HCT116 (cell line): ENCODE measurements around the gene B3GNT5. TPM values are rescaled to one million over a fixed set of nuclear protein-coding genes. Genes with fewer than 3 reads are reported as not detected.

Source experiments
- ATAC-seq: fragments of 200-7000 bp; cut with Tn5 transposase; 2 replicates; pipeline ENCODE4 v1.9.1; 2020; ENCODE audit warnings: mild to moderate bottlenecking, moderate library complexity
- BruUV-seq: library from RNA; stranded (reverse); fragments of 400-500 nt; replicated peaks from 2 replicates; lab custom pipeline; 2021; lab: Mats Ljungman, UMichigan
- CTCF ChIA-PET: fragments of 300-600 bp; sonication (Branson Sonifier 250); formaldehyde crosslinking; loops from one replicate; lab custom pipeline; 2021; ENCODE audit warnings: antibody characterized with exemption; lab: Charles Lee
- POLR2A ChIA-PET: fragments of 300-600, 350-600 bp; sonication (Branson Sonifier 250); formaldehyde crosslinking; loops from one replicate; lab custom pipeline; 2021; ENCODE audit warnings: antibody characterized with exemption; lab: Charles Lee
- RAD21 ChIA-PET, 2 experiments: fragments of 300-600 bp; sonication (Branson Sonifier 250); formaldehyde crosslinking; loops; one replicate each; lab custom pipeline; 2023; ENCODE audit warnings: low total read pairs in 2 of 2; ENCODE audit not compliant: uncharacterized antibody in 2 of 2, unreplicated experiment in 2 of 2, low non-redundant PET in 1 of 2; lab: Charles Lee
- DNase-seq: peaks from one replicate; pipeline ENCODE4 v3.0.0-alpha.2; 2010; ENCODE audit warnings: low read depth, low spot score
- H2AFZ ChIP-seq: fragments of 200-600 bp; shearing (Covaris generic), sonication (generic); 2 replicates; pipeline ENCODE4 v1.6.1; 2017; ENCODE audit warnings: low read depth, mixed run types, mixed read lengths, antibody characterized with exemption, low read length; ENCODE audit not compliant: poor library complexity, severe bottlenecking
- H3K27ac ChIP-seq: 2 replicates; pipeline ENCODE4 v1.5.1; 2012; ENCODE audit warnings: low read depth, low read length
- H3K27me3 ChIP-seq: fragments of 200-600 bp; sonication (generic); 2 replicates; pipeline ENCODE4 v1.6.1; 2016; ENCODE audit warnings: mixed run types, low read length, mixed read lengths; ENCODE audit not compliant: insufficient read depth
- H3K36me3 ChIP-seq, 2 experiments: fragments of 200-500 bp in 1 of 2; fragments of 200-600 bp in 1 of 2; sonication (Bioruptor generic) in 1 of 2; sonication (generic) in 1 of 2; 2 replicates each; pipeline versions ENCODE4 v1.5.1 to v1.6.1; 2014 to 2016; ENCODE audit warnings: low read length in 2 of 2, inconsistent platforms in 1 of 2, mixed read lengths in 1 of 2, mixed run types in 1 of 2; ENCODE audit not compliant: insufficient read depth in 2 of 2, control insufficient read depth in 1 of 2
- H3K4me1 ChIP-seq, 2 experiments: fragments of 200-600 bp in 1 of 2; sonication (generic) in 1 of 2; 2 replicates each; pipeline versions ENCODE4 v1.5.1 to v1.6.1; 2012 to 2017; ENCODE audit warnings: low read length in 2 of 2, inconsistent platforms in 1 of 2, mild to moderate bottlenecking in 1 of 2, mixed read lengths in 1 of 2, mixed run types in 1 of 2, moderate library complexity in 1 of 2; ENCODE audit not compliant: insufficient read depth in 2 of 2, control insufficient read depth in 1 of 2
- H3K4me2 ChIP-seq: fragments of 200-600 bp; sonication (generic); 2 replicates; pipeline ENCODE4 v1.6.1; 2017; ENCODE audit warnings: mixed run types, low read length, mixed read lengths
- H3K4me3 ChIP-seq, 2 experiments: fragments of 200-600 bp in 1 of 2; sonication (generic) in 1 of 2; replicated peaks in 1 of 2; 2 replicates each; pipeline ENCODE4 v1.5.1; 2011 to 2016; ENCODE audit warnings: low read length in 2 of 2, control low read depth in 1 of 2, low read depth in 1 of 2, mild to moderate bottlenecking in 1 of 2, mixed read lengths in 1 of 2, mixed run types in 1 of 2
- H3K79me2 ChIP-seq: fragments of 200-600 bp; sonication (generic); 2 replicates; pipeline ENCODE4 v1.6.1; 2017; ENCODE audit warnings: mild to moderate bottlenecking, mixed run types, low read length, moderate library complexity, mixed read lengths; ENCODE audit not compliant: insufficient read depth
- H3K9ac ChIP-seq: fragments of 200-600 bp; sonication (generic); 2 replicates; pipeline ENCODE4 v1.6.1; 2016; ENCODE audit warnings: low read length, mixed read lengths
- H3K9me2 ChIP-seq: fragments of 200-600 bp; sonication (generic), shearing (Covaris generic); 2 replicates; pipeline ENCODE4 v1.6.1; 2017; ENCODE audit warnings: mixed run types, mild to moderate bottlenecking, moderate library complexity; ENCODE audit not compliant: insufficient read depth
- H3K9me3 ChIP-seq, 2 experiments: fragments of 200-500 bp in 1 of 2; fragments of 200-600 bp in 1 of 2; sonication (Bioruptor generic) in 1 of 2; sonication (generic) in 1 of 2; 2 replicates each; pipeline ENCODE4 v1.6.1; 2014 to 2017; ENCODE audit warnings: low read length in 2 of 2, mixed read lengths in 2 of 2, inconsistent platforms in 1 of 2, low read depth in 1 of 2, mild to moderate bottlenecking in 1 of 2, mixed run types in 1 of 2, moderate library complexity in 1 of 2; ENCODE audit not compliant: control insufficient read depth in 1 of 2, insufficient read depth in 1 of 2
- H4K20me1 ChIP-seq: fragments of 200-600 bp; sonication (generic), shearing (Covaris generic); 2 replicates; pipeline ENCODE4 v1.6.1; 2017; ENCODE audit warnings: mixed run types, mild to moderate bottlenecking, moderate library complexity; ENCODE audit not compliant: insufficient read depth
- CEBPB ChIP-seq: IDR thresholded peaks from 2 replicates; pipeline ENCODE4 v1.6.1; 2012; ENCODE audit warnings: low read depth
- MAX ChIP-seq: IDR thresholded peaks from 2 replicates; pipeline ENCODE4 v1.6.1; 2012
- POLR2AphosphoS5 ChIP-seq: IDR thresholded peaks from 2 replicates; pipeline ENCODE4 v1.6.1; 2011; ENCODE audit warnings: mild to moderate bottlenecking, low read depth, low read length, moderate library complexity
- REST ChIP-seq: IDR thresholded peaks from 2 replicates; pipeline ENCODE4 v1.6.1; 2012; ENCODE audit warnings: low read depth
- ZBTB33 ChIP-seq: IDR thresholded peaks from 2 replicates; pipeline ENCODE4 v1.6.1; 2011; ENCODE audit warnings: mild to moderate bottlenecking, low read length, moderate library complexity; ENCODE audit not compliant: insufficient replicate concordance; ENCODE audit errors: extremely low read depth
- intact Hi-C: fragments of 100-400 bp; cut with micrococcal nuclease; formaldehyde crosslinking; loops from 2 replicates; pipeline ENCODE4 v1.10.0; 2022
- total RNA-seq: library from RNA; stranded (reverse); gene quantifications from one replicate; pipeline ENCODE4 v1.2.1, GENCODE V29; 2021; ENCODE audit not compliant: unreplicated experiment

Gene B3GNT5
- total RNA-seq, 1 experiment from 2014 or later, result 25.3 TPM

GRCh38 chr3:183210341-183210740 is 42.7 kb upstream of the B3GNT5 start:
- H3K36me3 ChIP-seq, result no peaks in the 10 kb centered on the region
- H3K27ac ChIP-seq, result no peak overlapping the region
- DNase-seq (no peak), ATAC-seq (no peak)
- POLR2A ChIA-PET, result interaction anchor here (0.5 kb wide), 1 partner anchor 34 kb away, joined by 3 read pairs; no protein-coding TSS in a partner anchor
- no peak overlapping the region for H3K9ac ChIP-seq
- no peak overlapping the region for H3K4me2 ChIP-seq
- no peaks in the 10 kb centered on the region for H3K27me3 ChIP-seq
- intact Hi-C loops, result no loop called here
- H3K9me2 ChIP-seq, result no peaks in the 10 kb centered on the region
- no peaks in the 10 kb centered on the region for H3K9me3 ChIP-seq
- H2AFZ ChIP-seq, result no peak overlapping the region
- RAD21 ChIA-PET, result no interaction called here
- H3K4me1 ChIP-seq, result peaks cover 0 to 12% of the 10 kb centered on the region in 2 experiments; a peak in 1 of 4 replicates
- TF ChIP-seq MAX (0 out of 2 replicates have a peak, but pooled peaks have one; percentile 7), CEBPB (no peak), ZBTB33 (no peak), REST (no peak), POLR2AphosphoS5 (no peak)
- H3K79me2 ChIP-seq, result no peaks in the 10 kb centered on the region
- no peaks in the 10 kb centered on the region for H4K20me1 ChIP-seq
- H3K4me3 ChIP-seq, result no peak overlapping the region
- no TSS peak for BruUV-seq
- CTCF ChIA-PET, result no interaction called here
